GM19193 (cell line): ENCODE results near the gene APLF.

Experiments
- POLR2A ChIP-seq: IDR thresholded peaks from 4 replicates; pipeline ENCODE4 v1.6.1; 2011; ENCODE audit not compliant: insufficient read depth, insufficient read length; ENCODE audit errors: extremely low read depth

Gene APLF

DNA sequence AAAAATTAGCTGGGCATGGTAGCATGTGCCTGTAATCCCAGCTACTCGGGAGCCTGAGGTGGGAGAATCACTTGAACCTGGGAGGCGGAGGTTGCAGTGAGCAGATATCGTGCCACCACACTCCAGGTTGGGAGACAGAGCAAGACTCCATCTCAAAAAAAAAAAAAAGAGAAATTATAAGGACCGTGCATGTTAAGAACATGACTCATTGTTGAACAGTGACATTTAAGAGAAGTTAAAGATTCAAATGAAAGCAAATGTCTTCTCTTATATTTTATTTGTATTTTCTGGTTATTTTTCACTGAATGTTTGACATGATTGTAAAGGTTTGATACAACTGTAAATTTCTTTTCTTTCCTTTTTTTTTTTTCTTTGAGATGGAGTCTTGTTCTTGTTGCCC, 69.6 kb downstream of the APLF start:
- TF ChIP-seq POLR2A: no peak

DNA sequence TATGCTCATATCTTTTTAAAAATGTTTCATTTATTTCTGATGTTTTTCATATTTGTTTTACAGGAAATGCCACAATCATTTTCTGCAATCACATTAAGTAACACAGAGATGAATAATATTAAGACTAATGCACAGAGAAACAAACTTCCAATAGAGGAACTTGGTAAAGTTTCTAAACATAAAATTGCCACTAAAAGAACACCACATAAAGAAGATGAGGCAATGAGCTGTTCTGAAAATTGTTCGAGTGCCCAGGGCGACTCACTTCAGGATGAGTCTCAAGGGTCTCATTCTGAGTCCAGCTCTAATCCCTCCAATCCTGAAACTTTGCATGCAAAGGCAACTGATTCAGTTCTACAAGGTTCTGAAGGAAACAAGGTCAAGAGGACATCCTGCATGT, 70.4 kb downstream of the APLF start:
- TF ChIP-seq POLR2A: no peak

GRCh38 chr2:68544811-68545210, 77.4 kb downstream of the APLF start:
- no peak for TF ChIP-seq POLR2A

- TF ChIP-seq POLR2A: no peak
Observed at GRCh38 chr2:68548396-68548795, 81.0 kb downstream of the APLF start.

GRCh38 chr2:68553098-68553497, 85.7 kb downstream of the APLF start:
- no peak for TF ChIP-seq POLR2A

- no peak for TF ChIP-seq POLR2A
Observed at GRCh38 chr2:68556381-68556780, 89.0 kb downstream of the APLF start.

GRCh38 chr2:68558576-68558975, 91.2 kb downstream of the APLF start:
- no peak for TF ChIP-seq POLR2A

- TF ChIP-seq POLR2A: no peak
Observed at GRCh38 chr2:68559692-68560091, 92.3 kb downstream of the APLF start.

DNA sequence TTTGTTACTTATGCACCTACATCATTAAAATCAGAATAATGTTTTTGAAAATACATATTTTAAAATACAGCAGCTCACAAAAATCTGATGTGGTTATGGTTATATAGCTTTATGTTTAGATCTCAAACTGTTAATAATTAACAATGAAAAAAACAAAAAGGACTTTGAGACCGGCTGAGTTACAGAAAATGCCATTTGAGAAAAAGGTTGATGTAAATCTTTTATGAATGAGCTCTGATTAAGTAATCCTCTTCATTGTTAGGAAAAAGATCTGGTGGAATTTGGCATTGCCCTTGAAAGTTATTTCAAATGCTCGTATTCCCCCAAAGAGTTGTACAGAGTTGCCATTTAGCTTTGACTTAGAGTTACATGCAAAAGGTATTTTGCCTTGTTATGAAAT, 93.2 kb downstream of the APLF start:
- TF ChIP-seq POLR2A: no peak

DNA sequence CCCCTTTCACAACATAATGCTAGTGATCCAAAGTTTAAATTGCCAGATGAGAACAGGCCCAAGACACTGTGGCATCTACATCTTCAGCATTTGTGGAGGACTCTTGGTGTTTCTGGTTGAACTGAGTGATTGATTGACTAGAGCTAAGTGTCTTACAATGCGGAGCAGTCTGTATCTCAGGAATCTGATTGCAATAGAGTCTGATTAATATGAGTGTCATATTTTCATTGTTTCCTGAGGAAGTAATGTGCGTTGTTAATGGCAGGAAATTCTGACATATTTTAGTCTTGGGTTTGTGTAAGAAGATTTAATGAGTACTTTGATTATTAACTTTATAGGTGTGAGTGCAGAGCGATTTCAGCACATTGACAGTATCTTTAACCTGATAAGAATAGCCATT, 94.0 kb downstream of the APLF start:
- no peak for TF ChIP-seq POLR2A

DNA sequence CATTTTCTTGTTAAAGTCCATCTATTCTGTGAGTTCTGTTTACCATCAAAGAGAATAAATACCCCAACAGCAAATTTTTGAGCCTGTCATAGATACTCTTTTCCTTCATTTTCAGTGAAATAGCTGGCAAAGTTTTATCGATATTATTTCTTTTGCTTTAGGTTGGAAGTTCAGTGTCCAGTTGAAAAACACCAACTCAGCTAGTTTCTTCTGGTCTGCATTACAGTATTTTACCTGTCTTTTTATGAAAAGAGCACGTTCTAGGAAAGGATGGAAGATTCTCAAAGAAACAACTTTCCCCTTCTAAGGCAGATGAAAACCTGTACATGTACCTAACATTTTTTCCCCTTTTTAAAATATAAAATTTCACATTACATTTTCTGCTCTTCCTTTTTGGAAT, 95.5 kb downstream of the APLF start:
- no peak for TF ChIP-seq POLR2A

DNA sequence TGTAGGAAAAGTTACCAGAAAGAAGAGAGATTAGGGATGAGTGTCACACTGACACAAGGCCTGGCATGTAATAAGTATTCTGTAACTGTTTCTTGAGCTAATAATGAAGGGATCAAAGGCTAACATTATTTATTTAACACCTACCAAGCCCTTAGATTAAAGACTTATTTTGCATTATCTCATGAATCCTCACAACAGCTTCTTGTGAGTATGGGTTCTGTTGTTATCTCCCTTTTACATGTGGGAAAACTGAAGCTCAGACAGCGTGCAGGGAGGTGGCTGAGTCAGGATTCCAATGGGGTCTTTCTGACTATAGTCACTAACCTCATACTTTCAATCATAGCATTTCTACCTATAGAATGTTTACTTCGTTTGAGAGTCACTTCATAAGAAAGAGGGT, 97.0 kb downstream of the APLF start:
- no peak for TF ChIP-seq POLR2A

DNA sequence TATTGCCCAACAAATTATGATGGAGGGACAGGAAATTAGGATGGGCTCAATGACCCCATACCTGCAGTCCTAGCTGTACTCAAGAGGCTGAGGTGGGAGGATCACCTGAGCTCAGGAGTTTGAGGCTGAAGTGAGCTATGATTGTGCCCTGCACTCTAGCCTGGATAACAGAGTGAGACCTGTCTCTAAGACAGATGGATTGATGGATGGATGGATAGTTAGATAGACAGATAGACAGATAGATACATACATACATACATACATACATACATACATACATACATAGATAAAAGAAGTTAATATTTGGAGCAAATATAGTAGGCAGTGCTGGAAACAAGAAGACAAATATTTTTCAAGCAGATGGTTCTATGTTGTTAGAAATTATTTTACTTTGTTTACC, 97.9 kb downstream of the APLF start:
- no peak for TF ChIP-seq POLR2A

DNA sequence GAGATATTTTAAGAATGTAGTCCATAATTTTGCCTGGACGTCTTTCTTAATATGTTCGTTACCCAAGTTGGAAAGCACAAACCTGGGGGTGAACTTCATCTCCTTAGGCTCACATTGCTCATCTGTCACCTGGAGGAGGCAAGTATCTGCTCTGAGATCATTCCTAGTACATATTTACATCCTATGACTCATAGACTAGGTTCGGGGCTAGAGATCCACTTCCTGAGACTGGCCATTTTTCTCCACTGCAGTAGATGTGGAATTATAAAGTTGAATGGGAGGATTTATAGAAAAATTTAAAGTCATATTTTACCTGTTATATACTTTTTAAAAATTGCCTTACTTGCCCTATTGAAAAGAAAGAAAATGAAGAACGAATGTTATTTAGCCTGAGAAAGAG, 98.5 kb downstream of the APLF start:
- no peak for TF ChIP-seq POLR2A

DNA sequence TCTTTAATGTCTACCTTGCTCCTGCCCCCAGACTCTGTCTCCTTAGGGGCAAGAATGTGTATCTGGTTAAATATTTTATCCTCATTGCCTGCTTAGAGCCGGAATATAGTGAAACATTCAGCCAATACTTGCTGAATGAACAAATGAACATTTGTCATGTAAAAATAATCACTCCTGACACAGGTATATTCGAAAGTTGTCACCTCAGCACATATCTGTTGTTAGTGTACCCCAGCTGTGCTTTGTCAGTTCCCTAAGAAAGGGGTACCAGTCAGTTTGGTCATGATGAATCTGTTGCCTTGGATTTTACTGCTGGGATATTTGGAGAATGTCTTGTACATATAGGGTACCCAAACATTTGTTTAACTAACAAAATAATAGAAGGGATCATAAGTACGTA, 99.0 kb downstream of the APLF start:
- no peak for TF ChIP-seq POLR2A

GRCh38 chr2:68568116-68568515, 100.7 kb downstream of the APLF start:
- TF ChIP-seq POLR2A: no peak

GRCh38 chr2:68569604-68570003, 102.2 kb downstream of the APLF start:
- TF ChIP-seq POLR2A: no peak
